ENCODE results near the gene TNFAIP8.
A peak's percentile ranks its signal among the peaks of the same experiment; 100 is the strongest.
"Not testable (repeated sequence)": the region's sequence is repeated elsewhere in the genome, so short reads cannot be mapped to it uniquely, and the experiment has no call there.

TNFAIP8 gene

DNA sequence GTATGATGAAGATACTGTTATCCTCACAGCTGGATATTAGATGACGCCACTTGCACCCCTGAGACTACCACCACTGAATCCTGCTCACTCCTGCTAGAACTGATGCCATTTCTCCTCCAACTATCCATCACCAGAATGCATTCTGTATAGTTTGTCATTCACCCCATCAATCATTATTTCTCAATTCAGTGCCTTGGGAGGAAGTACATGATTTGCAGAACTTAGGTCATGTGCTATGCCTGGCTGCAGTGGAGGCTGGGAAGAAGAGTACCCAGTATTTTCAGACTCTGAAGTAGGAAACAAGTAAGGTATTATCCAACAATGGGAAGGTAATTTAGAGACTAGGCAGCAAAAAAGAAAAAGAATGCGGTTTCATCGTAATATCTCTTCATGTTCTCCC is 70.2 kb downstream of the TNFAIP8 start:
- TF ChIP-seq, protein P1, sequence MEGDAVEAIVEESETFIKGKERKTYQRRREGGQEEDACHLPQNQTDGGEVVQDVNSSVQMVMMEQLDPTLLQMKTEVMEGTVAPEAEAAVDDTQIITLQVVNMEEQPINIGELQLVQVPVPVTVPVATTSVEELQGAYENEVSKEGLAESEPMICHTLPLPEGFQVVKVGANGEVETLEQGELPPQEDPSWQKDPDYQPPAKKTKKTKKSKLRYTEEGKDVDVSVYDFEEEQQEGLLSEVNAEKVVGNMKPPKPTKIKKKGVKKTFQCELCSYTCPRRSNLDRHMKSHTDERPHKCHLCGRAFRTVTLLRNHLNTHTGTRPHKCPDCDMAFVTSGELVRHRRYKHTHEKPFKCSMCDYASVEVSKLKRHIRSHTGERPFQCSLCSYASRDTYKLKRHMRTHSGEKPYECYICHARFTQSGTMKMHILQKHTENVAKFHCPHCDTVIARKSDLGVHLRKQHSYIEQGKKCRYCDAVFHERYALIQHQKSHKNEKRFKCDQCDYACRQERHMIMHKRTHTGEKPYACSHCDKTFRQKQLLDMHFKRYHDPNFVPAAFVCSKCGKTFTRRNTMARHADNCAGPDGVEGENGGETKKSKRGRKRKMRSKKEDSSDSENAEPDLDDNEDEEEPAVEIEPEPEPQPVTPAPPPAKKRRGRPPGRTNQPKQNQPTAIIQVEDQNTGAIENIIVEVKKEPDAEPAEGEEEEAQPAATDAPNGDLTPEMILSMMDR (IDR thresholded peaks at IDR 0.05; ENCODE audit: low read depth, low read length, missing control alignments), result no peak
- no peak for DNase-seq (ENCODE audit: extremely low read depth, low read depth)
- no peak overlapping the region for H3K4me3 ChIP-seq (replicated peaks; ENCODE audit: low read depth, low read length)

DNA sequence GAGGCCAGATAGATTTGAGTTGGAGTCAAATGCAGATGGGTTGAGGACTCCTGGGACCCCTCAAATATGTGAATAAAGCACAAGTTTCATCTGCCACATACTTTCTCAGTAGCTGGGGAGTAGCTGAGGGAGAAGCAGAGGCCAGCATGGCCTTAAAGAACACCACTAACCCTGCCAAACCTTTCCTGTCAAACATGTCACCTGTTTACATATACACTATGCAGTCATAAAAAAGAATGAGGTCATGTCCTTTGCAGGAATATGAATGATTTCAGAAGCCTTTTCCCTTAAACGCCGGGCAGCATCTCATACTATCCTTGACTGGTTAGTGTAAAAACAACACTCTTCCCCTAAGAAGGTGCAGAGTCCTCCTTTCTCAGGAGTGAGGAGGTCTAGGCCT is 71.2 kb downstream of the TNFAIP8 start:
- H3K4me3 ChIP-seq (replicated peaks; ENCODE audit: low read depth, low read length), result no peak overlapping the region
- TF ChIP-seq, protein P1 (IDR thresholded peaks at IDR 0.05; ENCODE audit: low read depth, low read length, missing control alignments), result no peak
- no peak for DNase-seq (ENCODE audit: extremely low read depth, low read depth)

DNA sequence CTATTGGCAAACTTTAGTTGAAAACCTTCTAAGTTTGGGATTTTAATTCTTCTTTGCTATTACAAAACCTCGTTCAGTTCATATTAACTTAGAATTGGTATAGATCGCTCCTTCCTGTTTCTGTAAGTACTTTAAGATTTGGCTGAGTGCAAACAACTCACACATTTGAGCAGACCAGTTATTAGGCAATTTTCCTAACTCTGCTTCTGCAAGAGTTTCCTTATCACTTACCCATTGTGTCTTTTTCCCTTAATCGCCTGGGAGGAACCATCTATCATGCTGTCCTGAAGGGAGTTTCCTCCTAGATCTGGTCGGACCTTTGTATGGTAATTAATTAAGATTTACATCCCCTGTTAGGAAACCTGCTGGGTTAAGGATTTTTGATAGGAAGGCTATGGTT is 71.8 kb downstream of the TNFAIP8 start:
- DNase-seq (ENCODE audit: extremely low read depth, low read depth); H3K4me3 ChIP-seq (replicated peaks; ENCODE audit: low read depth, low read length): not testable (repeated sequence)

DNA sequence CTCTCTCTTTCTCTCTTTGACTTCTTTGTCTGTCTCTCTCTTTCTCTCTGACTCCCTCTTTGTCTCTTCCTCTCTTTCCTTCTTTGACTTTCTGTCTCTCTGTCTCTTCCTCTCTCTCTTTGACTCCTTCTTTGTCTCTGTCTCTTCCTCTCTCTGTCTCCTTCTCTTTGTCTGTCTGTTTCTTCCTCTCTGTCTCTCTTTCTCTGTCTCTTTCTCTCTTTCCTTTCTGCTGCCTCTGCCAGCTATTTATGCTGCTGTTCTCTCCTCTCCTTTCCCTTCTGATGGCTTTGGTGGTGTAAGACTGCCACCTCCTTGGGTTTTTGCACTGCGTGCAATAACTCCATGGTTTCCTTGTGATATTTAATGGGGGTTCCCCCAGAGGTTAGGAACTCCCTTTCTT is 72.3 kb downstream of the TNFAIP8 start:
- H3K4me3 ChIP-seq (replicated peaks; ENCODE audit: low read depth, low read length); DNase-seq (ENCODE audit: extremely low read depth, low read depth): not testable (repeated sequence)

DNA sequence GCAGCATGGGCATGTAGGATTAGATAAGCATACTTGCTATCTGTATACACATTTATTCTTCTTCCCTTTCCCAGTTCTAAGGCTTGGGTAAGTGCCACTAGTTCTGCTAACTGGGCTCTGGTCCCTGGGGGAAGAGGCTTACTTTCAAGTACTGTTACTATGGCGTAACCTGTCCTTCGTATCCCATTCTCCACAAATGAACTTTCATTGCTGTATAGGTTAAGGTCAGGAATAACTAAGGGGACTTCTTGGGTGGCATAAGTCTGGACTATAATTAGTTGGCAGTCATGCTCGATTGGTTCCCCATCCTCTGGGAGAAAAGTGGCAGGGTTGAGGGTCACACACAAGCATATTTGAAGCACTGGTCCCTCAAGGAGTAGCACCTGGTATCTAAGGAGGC is 72.8 kb downstream of the TNFAIP8 start:
- not testable (repeated sequence) for DNase-seq (ENCODE audit: extremely low read depth, low read depth); H3K4me3 ChIP-seq (replicated peaks; ENCODE audit: low read depth, low read length)

DNA sequence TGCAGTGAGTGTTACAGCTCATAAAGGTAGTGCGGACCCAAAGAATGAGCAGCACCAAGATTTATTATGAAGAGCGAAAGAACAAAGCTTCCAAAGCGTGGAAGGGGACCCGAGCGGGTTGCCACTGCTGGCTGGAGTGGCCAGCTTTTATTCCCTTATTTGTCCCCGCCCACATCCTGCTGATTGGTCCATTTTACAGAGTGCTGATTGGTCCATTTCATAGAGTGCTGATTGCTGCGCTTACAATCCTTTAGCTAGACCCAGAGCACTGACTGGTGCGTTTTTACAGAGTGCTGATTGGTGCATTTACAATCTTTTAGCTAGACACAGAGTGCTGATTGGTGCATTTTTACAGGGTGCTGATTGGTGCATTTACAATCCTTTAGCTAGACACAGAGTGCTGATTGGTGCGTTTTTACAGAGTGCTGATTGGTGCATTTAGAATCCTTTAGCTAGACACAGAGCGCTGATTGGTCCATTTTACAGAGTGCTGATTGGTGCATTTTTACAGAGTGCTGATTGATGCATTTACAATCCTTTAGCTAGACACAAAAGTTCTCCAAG is 76.9 kb downstream of the TNFAIP8 start:
- not testable (repeated sequence) for H3K4me3 ChIP-seq (replicated peaks; ENCODE audit: low read depth, low read length); DNase-seq (ENCODE audit: extremely low read depth, low read depth)

DNA sequence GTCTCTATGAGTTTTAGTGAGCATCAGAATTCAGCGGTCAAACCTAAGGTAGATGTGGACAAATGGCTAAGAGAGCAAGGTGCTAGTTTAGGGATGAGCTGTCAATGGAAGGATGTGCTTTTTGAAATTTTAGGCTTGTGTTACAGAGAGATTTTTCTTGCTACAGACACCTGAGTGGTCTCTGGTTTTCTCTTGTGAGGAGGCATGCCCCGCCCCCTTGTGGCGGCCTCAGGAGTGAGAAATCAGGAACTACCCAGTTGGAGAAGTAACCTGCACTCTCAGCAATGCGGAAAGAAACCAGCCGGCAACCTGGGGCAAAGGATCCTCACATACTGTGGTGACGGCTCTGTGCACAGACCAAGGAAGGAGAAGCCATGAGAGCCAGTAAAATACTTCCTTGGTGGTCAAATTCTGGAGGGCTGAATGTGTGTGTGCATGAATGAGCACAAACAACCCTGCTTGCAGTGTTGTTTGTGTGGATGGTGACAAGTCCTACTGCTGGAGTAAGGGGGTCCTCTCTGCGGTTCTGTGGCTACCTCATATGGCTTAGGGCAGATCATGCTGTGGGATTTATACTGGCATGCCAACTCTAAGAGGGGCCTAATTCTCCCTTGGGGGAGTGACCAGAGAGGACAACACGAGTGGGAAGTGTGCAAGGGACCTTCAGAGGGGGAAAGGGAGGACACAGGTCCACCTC is 79.8 kb downstream of the TNFAIP8 start:
- no peak overlapping the region for H3K4me3 ChIP-seq (replicated peaks; ENCODE audit: low read depth, low read length)
- no peak for DNase-seq (ENCODE audit: extremely low read depth, low read depth)
- TF ChIP-seq, protein P1 (IDR thresholded peaks at IDR 0.05; ENCODE audit: low read depth, low read length, missing control alignments), result peak; percentile 81

DNA sequence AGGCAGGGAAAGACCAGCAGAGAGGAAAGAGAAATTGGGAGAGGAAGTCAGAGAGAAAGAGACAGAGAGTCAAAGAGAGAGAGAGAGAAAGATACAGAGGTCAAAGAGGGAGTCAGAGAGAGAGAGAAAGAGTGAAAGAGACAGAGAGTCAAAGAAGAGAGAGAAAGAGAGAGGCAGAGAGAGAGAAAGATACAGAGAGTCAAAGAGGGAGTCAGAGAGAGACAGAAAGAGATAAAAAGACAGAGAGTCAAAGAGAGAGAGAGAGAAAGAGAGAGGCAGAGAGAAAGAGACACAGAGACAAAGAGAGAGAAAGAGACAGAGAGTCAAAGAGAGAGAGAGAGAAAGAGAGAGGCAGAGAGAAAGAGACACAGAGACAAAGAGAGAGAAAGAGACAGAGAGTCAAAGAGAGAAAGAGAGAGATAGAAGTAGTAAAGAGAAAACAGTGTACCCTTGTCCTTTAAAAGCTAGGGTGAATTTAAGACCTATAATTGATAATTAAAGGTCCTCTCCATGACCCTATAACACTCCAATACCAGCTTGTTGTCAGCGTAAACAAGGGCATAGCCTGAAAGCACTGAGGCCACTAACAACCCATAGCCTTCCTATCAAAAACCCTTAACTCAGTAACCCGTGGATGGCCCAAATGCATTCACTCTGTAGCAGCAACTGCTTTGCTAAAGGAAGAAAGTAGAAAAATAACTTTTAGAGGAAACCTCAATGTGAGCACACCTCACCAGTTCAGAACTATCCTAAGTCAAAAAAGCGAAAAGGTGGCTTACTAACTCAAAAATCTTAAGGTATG is 82.2 kb downstream of the TNFAIP8 start:
- DNase-seq (ENCODE audit: extremely low read depth, low read depth); H3K4me3 ChIP-seq (replicated peaks; ENCODE audit: low read depth, low read length): not testable (repeated sequence)

DNA sequence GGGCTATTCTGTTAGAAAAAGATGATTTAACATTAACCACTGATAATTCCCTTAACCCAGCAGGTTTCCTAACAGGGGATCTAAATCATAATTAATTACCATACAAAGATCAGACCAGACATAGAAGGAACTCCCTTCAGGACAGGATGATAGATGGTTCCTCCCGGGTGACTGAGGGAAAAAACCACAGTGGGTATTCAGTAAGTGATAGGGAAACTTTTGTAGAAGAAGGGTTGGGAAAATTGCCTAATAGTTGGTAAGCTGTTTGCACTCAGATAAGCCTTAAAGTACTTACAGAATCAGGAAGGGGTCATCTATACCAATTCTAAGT is 82.7 kb downstream of the TNFAIP8 start:
- DNase-seq (ENCODE audit: extremely low read depth, low read depth); H3K4me3 ChIP-seq (replicated peaks; ENCODE audit: low read depth, low read length): not testable (repeated sequence)

DNA sequence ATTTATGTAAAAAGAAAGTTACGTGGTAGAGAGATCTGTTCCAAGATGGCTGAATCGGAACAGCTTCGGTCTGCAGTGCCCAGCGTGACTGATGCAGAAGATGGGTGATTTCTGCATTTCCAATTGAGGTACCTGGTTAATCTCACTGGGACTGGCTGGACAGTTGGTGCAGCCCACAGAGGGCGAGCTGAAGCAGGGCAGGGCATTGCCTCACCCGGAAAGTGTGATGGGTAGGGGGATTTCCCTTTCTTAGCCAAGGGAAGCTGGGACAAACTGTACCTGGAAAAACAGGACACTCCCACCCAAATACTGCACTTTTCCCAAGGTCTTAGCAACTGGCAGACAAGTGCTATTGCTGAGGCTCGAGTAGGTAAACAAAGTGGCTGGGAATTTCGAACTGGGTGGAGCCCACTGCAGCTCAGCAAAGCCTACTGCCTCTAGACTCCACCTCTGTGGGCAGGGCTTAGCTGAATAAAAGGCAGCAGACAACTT is 83.4 kb downstream of the TNFAIP8 start:
- no peak overlapping the region for H3K4me3 ChIP-seq (replicated peaks; ENCODE audit: low read depth, low read length)
- no peak for DNase-seq (ENCODE audit: extremely low read depth, low read depth)
- TF ChIP-seq, protein P1 (IDR thresholded peaks at IDR 0.05; ENCODE audit: low read depth, low read length, missing control alignments), result no peak

DNA sequence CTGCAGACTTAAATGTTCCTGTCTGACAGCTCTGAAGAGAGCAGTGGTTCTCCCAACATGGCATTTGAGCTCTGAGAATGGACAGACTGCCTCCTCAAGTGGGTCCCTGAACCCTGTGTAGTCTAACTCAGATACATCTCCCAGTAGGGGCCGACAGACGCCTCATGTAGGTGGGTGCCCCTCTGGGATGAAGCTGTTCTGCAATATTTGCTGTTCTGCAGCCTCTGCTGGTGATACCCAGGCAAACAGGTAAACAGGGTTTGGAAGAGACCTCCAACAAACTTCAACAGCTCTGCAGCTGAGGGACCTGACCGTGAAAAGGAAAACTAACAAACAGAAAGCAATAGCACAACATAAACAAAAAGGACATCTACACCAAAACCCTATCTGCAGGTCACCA is 83.8 kb downstream of the TNFAIP8 start:
- DNase-seq (ENCODE audit: extremely low read depth, low read depth); H3K4me3 ChIP-seq (replicated peaks; ENCODE audit: low read depth, low read length): not testable (repeated sequence)

DNA sequence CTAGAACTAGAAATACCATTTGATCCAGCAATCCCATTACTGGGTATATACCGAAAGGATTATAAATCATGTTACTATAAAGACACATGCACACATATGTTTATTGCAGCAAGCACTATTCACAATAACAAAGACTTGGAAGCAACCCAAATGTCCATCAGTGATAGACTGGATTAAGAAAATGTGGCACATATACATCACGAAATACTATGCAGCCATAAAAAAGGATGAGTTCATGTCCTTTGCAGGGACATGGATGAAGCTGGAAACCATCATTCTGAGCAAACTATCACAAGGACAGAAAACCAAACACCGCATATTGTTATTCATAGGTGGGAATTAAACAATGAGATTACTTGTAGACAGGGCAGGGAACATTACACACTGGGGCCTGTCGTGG is 88.8 kb downstream of the TNFAIP8 start:
- DNase-seq (ENCODE audit: extremely low read depth, low read depth); H3K4me3 ChIP-seq (replicated peaks; ENCODE audit: low read depth, low read length): not testable (repeated sequence)

All from HFF-Myc (cell line).